ENCODE measurements around the gene BNC1.
"Not testable (repeated sequence)": the region's sequence is repeated elsewhere in the genome, so short reads cannot be mapped to it uniquely, and the experiment has no call there.

The BNC1 gene

GRCh38 chr15:83221781-83222180 is 62.7 kb downstream of the BNC1 start:
- not testable (repeated sequence) for H3K9me3 ChIP-seq (ENCODE audit: control insufficient read depth, insufficient read depth, low read length); H3K4me3 ChIP-seq (ENCODE audit: low read depth, low read length); H3K27me3 ChIP-seq (ENCODE audit: control insufficient read depth, insufficient read depth, low read length); H3K36me3 ChIP-seq (ENCODE audit: control insufficient read depth, insufficient read depth, low read length); H3K9ac ChIP-seq (ENCODE audit: low read depth, low read length); H3K4me1 ChIP-seq (ENCODE audit: control insufficient read depth, insufficient read depth, low read length)

- Histone ChIP-seq H3K4me1 (ENCODE audit: control insufficient read depth, insufficient read depth, low read length) (no peaks in the 10 kb centered on the region), H3K9me3 (ENCODE audit: control insufficient read depth, insufficient read depth, low read length) (no peaks in the 10 kb centered on the region), H3K36me3 (ENCODE audit: control insufficient read depth, insufficient read depth, low read length) (no peaks in the 10 kb centered on the region), H3K27me3 (ENCODE audit: control insufficient read depth, insufficient read depth, low read length) (no peaks in the 10 kb centered on the region), H3K4me3 (ENCODE audit: low read depth, low read length) (no peak overlapping the region), H3K9ac (ENCODE audit: low read depth, low read length) (no peak overlapping the region)
These were observed 65.4 kb downstream of the BNC1 start for GRCh38 chr15:83219026-83219425.

GRCh38 chr15:83215306-83215705 is 69.2 kb downstream of the BNC1 start:
- no peaks in the 10 kb centered on the region for H3K9me3 ChIP-seq (ENCODE audit: control insufficient read depth, insufficient read depth, low read length)
- H3K27me3 ChIP-seq (ENCODE audit: control insufficient read depth, insufficient read depth, low read length), result no peaks in the 10 kb centered on the region
- no peaks in the 10 kb centered on the region for H3K4me1 ChIP-seq (ENCODE audit: control insufficient read depth, insufficient read depth, low read length)
- no peaks in the 10 kb centered on the region for H3K36me3 ChIP-seq (ENCODE audit: control insufficient read depth, insufficient read depth, low read length)
- no peak overlapping the region for H3K9ac ChIP-seq (ENCODE audit: low read depth, low read length)
- no peak overlapping the region for H3K4me3 ChIP-seq (ENCODE audit: low read depth, low read length)

GRCh38 chr15:83210619-83211018 is 73.8 kb downstream of the BNC1 start:
- no peak overlapping the region for H3K9ac ChIP-seq (ENCODE audit: low read depth, low read length)
- H3K9me3 ChIP-seq (ENCODE audit: control insufficient read depth, insufficient read depth, low read length), result no peaks in the 10 kb centered on the region
- H3K27me3 ChIP-seq (ENCODE audit: control insufficient read depth, insufficient read depth, low read length), result no peaks in the 10 kb centered on the region
- no peaks in the 10 kb centered on the region for H3K36me3 ChIP-seq (ENCODE audit: control insufficient read depth, insufficient read depth, low read length)
- peaks cover 10% of the 10 kb centered on the region for H3K4me1 ChIP-seq (ENCODE audit: control insufficient read depth, insufficient read depth, low read length)
- no peak overlapping the region for H3K4me3 ChIP-seq (ENCODE audit: low read depth, low read length)

GRCh38 chr15:83209333-83209732 is 75.1 kb downstream of the BNC1 start:
- Histone ChIP-seq H3K9ac (ENCODE audit: low read depth, low read length) (no peak overlapping the region), H3K4me3 (ENCODE audit: low read depth, low read length) (no peak overlapping the region), H3K36me3 (ENCODE audit: control insufficient read depth, insufficient read depth, low read length) (no peaks in the 10 kb centered on the region), H3K9me3 (ENCODE audit: control insufficient read depth, insufficient read depth, low read length) (no peaks in the 10 kb centered on the region), H3K4me1 (ENCODE audit: control insufficient read depth, insufficient read depth, low read length) (peaks cover 18% of the 10 kb centered on the region), H3K27me3 (ENCODE audit: control insufficient read depth, insufficient read depth, low read length) (no peaks in the 10 kb centered on the region)

GRCh38 chr15:83208367-83208661 is 76.2 kb downstream of the BNC1 start:
- H3K4me1 ChIP-seq (ENCODE audit: control insufficient read depth, insufficient read depth, low read length), result peaks cover 21% of the 10 kb centered on the region
- peak overlapping the region; percentile 53 for H3K4me3 ChIP-seq (ENCODE audit: low read depth, low read length)
- no peaks in the 10 kb centered on the region for H3K9me3 ChIP-seq (ENCODE audit: control insufficient read depth, insufficient read depth, low read length)
- no peaks in the 10 kb centered on the region for H3K27me3 ChIP-seq (ENCODE audit: control insufficient read depth, insufficient read depth, low read length)
- H3K9ac ChIP-seq (ENCODE audit: low read depth, low read length), result peak overlapping the region; percentile 56
- no peaks in the 10 kb centered on the region for H3K36me3 ChIP-seq (ENCODE audit: control insufficient read depth, insufficient read depth, low read length)

GRCh38 chr15:83207660-83208366 is 76.7 kb downstream of the BNC1 start, which contains the start of gene HDGFL3:
Gene HDGFL3, minus strand, starts transcription at chr15:83207823. Its CDS starts 409 bp downstream, at chr15:83207414.
- Histone ChIP-seq H3K4me1 (ENCODE audit: control insufficient read depth, insufficient read depth, low read length) (peaks cover 21% of the 10 kb centered on the region), H3K9me3 (ENCODE audit: control insufficient read depth, insufficient read depth, low read length) (no peaks in the 10 kb centered on the region), H3K36me3 (ENCODE audit: control insufficient read depth, insufficient read depth, low read length) (no peaks in the 10 kb centered on the region), H3K27me3 (ENCODE audit: control insufficient read depth, insufficient read depth, low read length) (no peaks in the 10 kb centered on the region), H3K4me3 (ENCODE audit: low read depth, low read length) (peak within 1 kb of the TSS; percentile 73), H3K9ac (ENCODE audit: low read depth, low read length) (peak within 1 kb of the TSS; percentile 87)

- Histone ChIP-seq H3K36me3 (ENCODE audit: control insufficient read depth, insufficient read depth, low read length) (no peaks in the 10 kb centered on the region), H3K9me3 (ENCODE audit: control insufficient read depth, insufficient read depth, low read length) (no peaks in the 10 kb centered on the region), H3K9ac (ENCODE audit: low read depth, low read length) (peak overlapping the region; percentile 87), H3K4me1 (ENCODE audit: control insufficient read depth, insufficient read depth, low read length) (peaks cover 21% of the 10 kb centered on the region), H3K4me3 (ENCODE audit: low read depth, low read length) (peak overlapping the region; percentile 73), H3K27me3 (ENCODE audit: control insufficient read depth, insufficient read depth, low read length) (no peaks in the 10 kb centered on the region)
These were observed 77.3 kb downstream of the BNC1 start for GRCh38 chr15:83207009-83207659.

- no peaks in the 10 kb centered on the region for H3K27me3 ChIP-seq (ENCODE audit: control insufficient read depth, insufficient read depth, low read length)
- H3K4me3 ChIP-seq (ENCODE audit: low read depth, low read length), result peak overlapping the region; percentile 73
- no peaks in the 10 kb centered on the region for H3K9me3 ChIP-seq (ENCODE audit: control insufficient read depth, insufficient read depth, low read length)
- H3K4me1 ChIP-seq (ENCODE audit: control insufficient read depth, insufficient read depth, low read length), result peaks cover 21% of the 10 kb centered on the region
- no peaks in the 10 kb centered on the region for H3K36me3 ChIP-seq (ENCODE audit: control insufficient read depth, insufficient read depth, low read length)
- H3K9ac ChIP-seq (ENCODE audit: low read depth, low read length), result peak overlapping the region; percentile 87
These were observed 77.9 kb downstream of the BNC1 start for GRCh38 chr15:83206526-83207008.

Measured in iPS-15b (cell line).